Hepatocyte (in vitro differentiated cells): ENCODE data around the gene HAND2. TPM values are rescaled to one million over a fixed set of nuclear protein-coding genes. Genes with fewer than 3 reads are reported as not detected.

Experiments used
- DNase-seq: peaks from one replicate; pipeline ENCODE4 v3.0.0-alpha.2; 2016; ENCODE audit warnings: low spot score
- H2AFZ ChIP-seq: fragments of 200-600 bp; sonication (generic); 2 replicates; pipeline ENCODE4 v1.6.0; 2016; ENCODE audit warnings: antibody characterized with exemption, mild to moderate bottlenecking
- H3K27ac ChIP-seq: fragments of 200-600 bp; sonication (generic); 2 replicates; pipeline ENCODE4 v1.5.1; 2016; ENCODE audit warnings: mild to moderate bottlenecking
- H3K27me3 ChIP-seq: fragments of 200-600 bp; sonication (generic); 2 replicates; pipeline ENCODE4 v1.6.1; 2016
- H3K36me3 ChIP-seq: fragments of 200-600 bp; sonication (generic); replicated peaks from 2 replicates; pipeline ENCODE4 v1.5.1; 2016; ENCODE audit warnings: low read depth; ENCODE audit not compliant: insufficient read depth
- H3K4me1 ChIP-seq: fragments of 200-600 bp; sonication (generic); 2 replicates; pipeline ENCODE4 v1.5.1; 2016; ENCODE audit warnings: mild to moderate bottlenecking, moderate library complexity; ENCODE audit not compliant: insufficient read depth
- H3K4me2 ChIP-seq: fragments of 200-600 bp; sonication (generic); 2 replicates; pipeline ENCODE4 v1.6.0; 2016
- H3K4me3 ChIP-seq: fragments of 200-600 bp; sonication (generic); 2 replicates; pipeline ENCODE4 v1.5.1; 2016; ENCODE audit warnings: mild to moderate bottlenecking
- H3K79me2 ChIP-seq: fragments of 200-600 bp; sonication (generic); 2 replicates; pipeline ENCODE4 v1.6.0; 2017; ENCODE audit warnings: mild to moderate bottlenecking
- H3K9me2 ChIP-seq: fragments of 200-600 bp; sonication (generic); replicated peaks from 2 replicates; pipeline ENCODE4 v1.6.0; 2017; ENCODE audit warnings: mild to moderate bottlenecking; ENCODE audit not compliant: insufficient read depth
- H3K9me3 ChIP-seq: fragments of 200-600 bp; sonication (generic); 2 replicates; pipeline ENCODE4 v1.5.1; 2016; ENCODE audit warnings: low read depth, mild to moderate bottlenecking
- H4K20me1 ChIP-seq: fragments of 200-600 bp; sonication (generic); 2 replicates; pipeline ENCODE4 v1.6.0; 2016; ENCODE audit warnings: mild to moderate bottlenecking; ENCODE audit not compliant: insufficient read depth, poor library complexity, severe bottlenecking
- CTCF ChIP-seq: fragments of 200-600 bp; sonication (generic); IDR thresholded peaks from 2 replicates; pipeline ENCODE4 v1.5.1; 2016; ENCODE audit warnings: antibody characterized with exemption, mild to moderate bottlenecking; ENCODE audit not compliant: poor library complexity
- EZH2 ChIP-seq: fragments of 200-600 bp; sonication (generic); IDR thresholded peaks from 2 replicates; pipeline ENCODE4 v1.6.1; 2016; ENCODE audit warnings: antibody characterized with exemption, mild to moderate bottlenecking, borderline replicate concordance
- EZH2phosphoT487 ChIP-seq: fragments of 200-600 bp; sonication (generic); IDR thresholded peaks from one replicate; pipeline ENCODE4 v1.6.1; 2018; ENCODE audit warnings: antibody characterized with exemption, mild to moderate bottlenecking, low read depth, moderate library complexity; ENCODE audit not compliant: unreplicated experiment, severe bottlenecking
- WGBS: methylation state at CpG from one replicate; pipeline ENCODE4 v1.1.6; 2016; ENCODE audit warnings: low lambda C conversion rate; ENCODE audit errors: missing lambda C conversion rate; 5-methylcytosine and 5-hydroxymethylcytosine counted together
- polyA plus RNA-seq: library from polyadenylated mRNA; unstranded; fragments of >200 nt; fragmentation: Nextera tagmentation; extraction: Ambion mirVana; gene quantifications from 2 replicates; pipeline ENCODE4 v1.2.1, GENCODE V29; 2016
- total RNA-seq: library from RNA; depleted of rRNA; stranded (reverse); fragments of >200 nt; gene quantifications from 2 replicates; pipeline ENCODE4 v1.2.3, GENCODE V29; 2014

The HAND2 gene
- total and polyA plus RNA-seq, 2 experiments from 2014 or later = 69.7 to 141 TPM

- TF ChIP-seq EZH2 (no peak), CTCF (peak; percentile 80)
- peak overlapping the region; percentile 81 for H3K4me2 ChIP-seq
- no peaks in the 10 kb centered on the region for H3K36me3 ChIP-seq
- H3K9me2 ChIP-seq = no peaks in the 10 kb centered on the region
- DNase-seq = peak; percentile 83
- H2AFZ ChIP-seq = peak overlapping the region; percentile 46
- H3K79me2 ChIP-seq = no peaks in the 10 kb centered on the region
- 32% methylated on average over 40 of the region's 40 CpGs for WGBS
- no peaks in the 10 kb centered on the region for H3K9me3 ChIP-seq
- H3K4me1 ChIP-seq = no peaks in the 10 kb centered on the region
- peak overlapping the region; percentile 28 for H3K4me3 ChIP-seq
- no peak overlapping the region for H3K27ac ChIP-seq
- no peaks in the 10 kb centered on the region for H4K20me1 ChIP-seq
- H3K27me3 ChIP-seq = peaks cover 9% of the 10 kb centered on the region
Observed at GRCh38 chr4:173494013-173494970, 35.7 kb downstream of the HAND2 start.

GRCh38 chr4:173493041-173493440 is 37.0 kb downstream of the HAND2 start:
- TF ChIP-seq EZH2phosphoT487 (no peak), CTCF (no peak), EZH2 (no peak)
- H2AFZ ChIP-seq = no peak overlapping the region
- no peak overlapping the region for H3K4me2 ChIP-seq
- H3K9me3 ChIP-seq = no peaks in the 10 kb centered on the region
- no peaks in the 10 kb centered on the region for H3K79me2 ChIP-seq
- H3K4me3 ChIP-seq = no peak overlapping the region
- DNase-seq = no peak
- H3K27me3 ChIP-seq = peaks cover 9% of the 10 kb centered on the region
- H3K9me2 ChIP-seq = no peaks in the 10 kb centered on the region
- no peaks in the 10 kb centered on the region for H3K36me3 ChIP-seq
- H4K20me1 ChIP-seq = no peaks in the 10 kb centered on the region
- H3K4me1 ChIP-seq = no peaks in the 10 kb centered on the region
- no peak overlapping the region for H3K27ac ChIP-seq
- WGBS = 91% methylated on average over 4 of the region's 4 CpGs

- Histone ChIP-seq H3K4me1 (no peaks in the 10 kb centered on the region), H2AFZ (no peak overlapping the region), H4K20me1 (no peaks in the 10 kb centered on the region), H3K9me2 (no peaks in the 10 kb centered on the region), H3K36me3 (no peaks in the 10 kb centered on the region), H3K79me2 (no peaks in the 10 kb centered on the region), H3K27me3 (peaks cover 9% of the 10 kb centered on the region), H3K4me3 (no peak overlapping the region), H3K9me3 (no peaks in the 10 kb centered on the region), H3K27ac (no peak overlapping the region), H3K4me2 (no peak overlapping the region)
- no peak for DNase-seq
- 86% methylated on average over 4 of the region's 4 CpGs for WGBS
- TF ChIP-seq EZH2phosphoT487 (no peak), CTCF (no peak), EZH2 (no peak)
Observed at GRCh38 chr4:173492315-173492714, 37.7 kb downstream of the HAND2 start.
